ENCODE measurements around the gene CD247. TPM values are rescaled to one million over a fixed set of nuclear protein-coding genes. Genes with fewer than 3 reads are reported as not detected.

Gene CD247
- total RNA-seq, 3 donors from 2014 or later (not counting 1 experiment from before 2014, with no cell fraction given), result 1,027 to 1,374 (median 1,309) TPM

- Histone ChIP-seq H3K27ac (ENCODE audit: low read length) (peak overlapping the region; percentile 87), H3K36me3 (ENCODE audit: control insufficient read depth, insufficient read depth, low read length) (peaks cover 29% of the 10 kb centered on the region), H3K27me3 (ENCODE audit: control insufficient read depth, insufficient read depth, low read length) (no peaks in the 10 kb centered on the region), H3K9me3 (ENCODE audit: control insufficient read depth, insufficient read depth, low read length) (no peaks in the 10 kb centered on the region), H3K4me3 (ENCODE audit: low read length) (no peak overlapping the region), H3K4me1 (ENCODE audit: control insufficient read depth, insufficient read depth, low read length) (peaks cover 70% of the 10 kb centered on the region)
- no peaks in the 10 kb centered on the region for H3K27me3 Mint-ChIP-seq (ENCODE audit: low read depth in 2 of 2)
- ATAC-seq (peak; percentile 37 to 43 (median 41)), DNase-seq (no peak)
- H3K4me1 Mint-ChIP-seq, result peaks cover 91% of the 10 kb centered on the region in 2 donors
- H3K27ac Mint-ChIP-seq, result peak overlapping the region; percentile 91 to 100
- H3K36me3 Mint-ChIP-seq, result peaks cover 16% of the 10 kb centered on the region
- 24% methylated on average over 5 of the region's 5 CpGs for WGBS (ENCODE audit: insufficient coverage)
- no peaks in the 10 kb centered on the region for H3K9me3 Mint-ChIP-seq
- no peak for TF ChIP-seq CTCF (IDR thresholded peaks at IDR 0.05)
- peak overlapping the region; percentile 86 for H3K4me3 Mint-ChIP-seq
- intact Hi-C loops (cut with micrococcal nuclease), result loop anchor here (1.0 to 2.0 kb wide), 2 partner anchors 9 to 17 kb away; no protein-coding TSS in a partner anchor
Measured at GRCh38 chr1:167473761-167474160, 44.6 kb downstream of the CD247 start.

- Mint-ChIP-seq H3K27me3 (ENCODE audit: low read depth in 2 of 2) (no peaks in the 10 kb centered on the region), H3K36me3 (peaks cover 9% of the 10 kb centered on the region), H3K4me1 (peaks cover 91% of the 10 kb centered on the region in 2 donors), H3K9me3 (no peaks in the 10 kb centered on the region), H3K27ac (peak overlapping the region; percentile 91 to 100), H3K4me3 (peak overlapping the region; percentile 86)
- H3K36me3 ChIP-seq (ENCODE audit: control insufficient read depth, insufficient read depth, low read length), result peaks cover 24% of the 10 kb centered on the region
- WGBS (ENCODE audit: insufficient coverage), result 45% methylated on average over 10 of the region's 10 CpGs
- no peak for TF ChIP-seq CTCF (IDR thresholded peaks at IDR 0.05)
- DNase-seq (no peak), ATAC-seq (peak; percentile 15 to 38 (median 28))
- peak overlapping the region; percentile 87 for H3K27ac ChIP-seq (ENCODE audit: low read length)
- no peak overlapping the region for H3K4me3 ChIP-seq (ENCODE audit: low read length)
- H3K4me1 ChIP-seq (ENCODE audit: control insufficient read depth, insufficient read depth, low read length), result peaks cover 70% of the 10 kb centered on the region
- H3K9me3 ChIP-seq (ENCODE audit: control insufficient read depth, insufficient read depth, low read length), result no peaks in the 10 kb centered on the region
- intact Hi-C loops (cut with micrococcal nuclease), result no loop called here
- no peaks in the 10 kb centered on the region for H3K27me3 ChIP-seq (ENCODE audit: control insufficient read depth, insufficient read depth, low read length)
Measured at GRCh38 chr1:167472752-167473521, 45.4 kb downstream of the CD247 start.

- H3K9me3 Mint-ChIP-seq, result no peaks in the 10 kb centered on the region
- no peaks in the 10 kb centered on the region for H3K36me3 Mint-ChIP-seq
- Histone ChIP-seq H3K27ac (ENCODE audit: low read length) (peak overlapping the region; percentile 65), H3K27me3 (ENCODE audit: control insufficient read depth, insufficient read depth, low read length) (no peaks in the 10 kb centered on the region), H3K36me3 (ENCODE audit: control insufficient read depth, insufficient read depth, low read length) (peaks cover 16% of the 10 kb centered on the region), H3K9me3 (ENCODE audit: control insufficient read depth, insufficient read depth, low read length) (no peaks in the 10 kb centered on the region), H3K4me1 (ENCODE audit: control insufficient read depth, insufficient read depth, low read length) (peaks cover 69% of the 10 kb centered on the region), H3K4me3 (ENCODE audit: low read length) (no peak overlapping the region)
- intact Hi-C loops (cut with micrococcal nuclease), result no loop called here
- 56% methylated on average over 5 of the region's 5 CpGs for WGBS (ENCODE audit: insufficient coverage)
- TF ChIP-seq CTCF (IDR thresholded peaks at IDR 0.05), result no peak
- ATAC-seq (no peak), DNase-seq (no peak)
- H3K4me3 Mint-ChIP-seq, result peak overlapping the region; percentile 86
- peaks cover 87 to 88% of the 10 kb centered on the region in 2 donors for H3K4me1 Mint-ChIP-seq
- no peaks in the 10 kb centered on the region for H3K27me3 Mint-ChIP-seq (ENCODE audit: low read depth in 2 of 2)
- peak overlapping the region; percentile 91 to 100 for H3K27ac Mint-ChIP-seq
Measured at GRCh38 chr1:167471568-167471967, 46.8 kb downstream of the CD247 start.
